Epidermal melanocyte (primary cell): ENCODE results near the gene PDE6B.
"Not testable (repeated sequence)": the region's sequence is repeated elsewhere in the genome, so short reads cannot be mapped to it uniquely, and the experiment has no call there.

ENCODE experiments used
- DNase-seq: peaks from one replicate; pipeline ENCODE4 v3.0.0; 2011; ENCODE audit warnings: low spot score; ENCODE audit not compliant: insufficient read length

The PDE6B gene

GRCh38 chr4:635851-636627 is 10.7 kb downstream of the PDE6B start:
- no peak for DNase-seq

GRCh38 chr4:636628-637159 is 11.3 kb downstream of the PDE6B start:
- DNase-seq: no peak

- DNase-seq: no peak
These were observed 12.3 kb downstream of the PDE6B start for GRCh38 chr4:637536-638280.

- not testable (repeated sequence) for DNase-seq
These were observed 17.0 kb downstream of the PDE6B start for GRCh38 chr4:642366-642765.

- DNase-seq: no peak
These were observed 21.1 kb downstream of the PDE6B start for GRCh38 chr4:646460-646859.

- DNase-seq: no peak
These were observed 22.1 kb downstream of the PDE6B start for GRCh38 chr4:647481-647880.

GRCh38 chr4:648579-649292 is 23.4 kb downstream of the PDE6B start:
- no peak for DNase-seq

- DNase-seq: no peak
These were observed 23.9 kb downstream of the PDE6B start for GRCh38 chr4:649293-649625.

GRCh38 chr4:649751-650310 is 24.5 kb downstream of the PDE6B start:
- no peak for DNase-seq

- no peak for DNase-seq
These were observed 25.1 kb downstream of the PDE6B start for GRCh38 chr4:650461-650860.

- DNase-seq: no peak
These were observed 25.8 kb downstream of the PDE6B start for GRCh38 chr4:650951-651883.

- DNase-seq: no peak
These were observed 26.7 kb downstream of the PDE6B start for GRCh38 chr4:651884-652642.

- DNase-seq: no peak
These were observed 27.9 kb downstream of the PDE6B start for GRCh38 chr4:653080-653821.

GRCh38 chr4:653831-654502 is 28.6 kb downstream of the PDE6B start:
- no peak for DNase-seq

- DNase-seq: no peak
These were observed 29.1 kb downstream of the PDE6B start for GRCh38 chr4:654503-654845.

GRCh38 chr4:654871-655463 is 29.6 kb downstream of the PDE6B start:
- DNase-seq: no peak

GRCh38 chr4:655464-656151 is 30.2 kb downstream of the PDE6B start:
- DNase-seq: no peak
